Caco-2 (cell line): ENCODE measurements around the gene CIBAR2. TPM values are rescaled to one million over a fixed set of nuclear protein-coding genes. Genes with fewer than 3 reads are reported as not detected.

ENCODE experiments used
- BruUV-seq: library from RNA; stranded (reverse); fragments of 400-500 nt; replicated peaks from 2 replicates; lab custom pipeline; 2021; lab: Mats Ljungman, UMichigan
- CTCF ChIA-PET: fragments of 300-600 bp; sonication (Branson Sonifier 250); formaldehyde crosslinking; loops from one replicate; lab custom pipeline; 2022; ENCODE audit warnings: antibody characterized with exemption; lab: Charles Lee
- POLR2A ChIA-PET: fragments of 300-600 bp; sonication (Branson Sonifier 250); formaldehyde crosslinking; loops from one replicate; lab custom pipeline; 2022; ENCODE audit warnings: antibody characterized with exemption; lab: Charles Lee
- DNase-seq, 2 experiments: peaks; one replicate each; pipeline versions ENCODE4 v3.0.0 to v3.0.0-alpha.2; 2020 to 2022
- H3K27me3 ChIP-seq: replicated peaks from 2 replicates; pipeline ENCODE4 v1.6.0; 2011; ENCODE audit warnings: low read length; ENCODE audit not compliant: control insufficient read depth, insufficient read depth
- H3K36me3 ChIP-seq: 2 replicates; pipeline ENCODE4 v1.5.1; 2011; ENCODE audit warnings: low read length; ENCODE audit not compliant: control insufficient read depth, insufficient read depth
- H3K4me1 ChIP-seq: fragments of 250-450 bp; sonication (Bioruptor Pico); 2 replicates; pipeline ENCODE4 v1.5.1; 2020; ENCODE audit warnings: mild to moderate bottlenecking
- H3K4me3 ChIP-seq: 2 replicates; pipeline ENCODE4 v1.5.1; 2011; ENCODE audit warnings: low read depth, mild to moderate bottlenecking, control low read depth, low read length
- H3K9me3 ChIP-seq: fragments of 250-450 bp; sonication (Bioruptor Pico); 2 replicates; pipeline ENCODE4 v1.5.1; 2020; ENCODE audit warnings: mild to moderate bottlenecking, moderate library complexity
- H3K27ac Mint-ChIP-seq: one replicate; pipeline ENCODE4 v1.8.0; 2022; ENCODE audit warnings: mixed read lengths; ENCODE audit not compliant: unreplicated experiment
- H3K27me3 Mint-ChIP-seq: one replicate; pipeline ENCODE4 v1.8.0; 2022; ENCODE audit warnings: mixed read lengths; ENCODE audit not compliant: insufficient read depth, unreplicated experiment
- H3K36me3 Mint-ChIP-seq: one replicate; pipeline ENCODE4 v1.8.0; 2022; ENCODE audit warnings: mild to moderate bottlenecking, mixed read lengths; ENCODE audit not compliant: insufficient read depth, unreplicated experiment
- H3K4me1 Mint-ChIP-seq: one replicate; pipeline ENCODE4 v1.8.0; 2022; ENCODE audit warnings: low read depth, mixed read lengths; ENCODE audit not compliant: unreplicated experiment
- H3K4me3 Mint-ChIP-seq: one replicate; pipeline ENCODE4 v1.8.0; 2022; ENCODE audit warnings: mild to moderate bottlenecking, moderate library complexity, mixed read lengths; ENCODE audit not compliant: unreplicated experiment
- H3K9me3 Mint-ChIP-seq: one replicate; pipeline ENCODE4 v1.8.0; 2022; ENCODE audit warnings: mixed read lengths; ENCODE audit not compliant: unreplicated experiment
- CTCF ChIP-seq, 2 experiments: fragments of 200-600 bp in 1 of 2; IDR thresholded peaks; 1 replicate in 1 of 2; 2 replicates in 1 of 2; pipeline versions ENCODE4 v1.5.1 to v1.8.0; 2011 to 2022; ENCODE audit warnings: antibody characterized with exemption in 1 of 2, control low read depth in 1 of 2, inconsistent platforms in 1 of 2, low read depth in 1 of 2, low read length in 1 of 2, mild to moderate bottlenecking in 1 of 2, moderate library complexity in 1 of 2; ENCODE audit not compliant: insufficient read depth in 1 of 2, severe bottlenecking in 1 of 2, unreplicated experiment in 1 of 2
- intact Hi-C: fragments of 100-400 bp; cut with micrococcal nuclease; formaldehyde crosslinking; loops from one replicate; pipeline ENCODE4 v1.10.0; 2022; ENCODE audit not compliant: unreplicated experiment
- total RNA-seq: library from RNA; stranded (reverse); gene quantifications from 2 replicates; pipeline ENCODE4 v1.2.3, GENCODE V29; 2022

Gene CIBAR2
- total RNA-seq, 1 experiment from 2014 or later: not detected

GRCh38 chr16:85150331-85150940 is 38.2 kb upstream of the CIBAR2 start:
- Mint-ChIP-seq H3K27me3 (peaks cover 7% of the 10 kb centered on the region), H3K36me3 (no peaks in the 10 kb centered on the region), H3K4me1 (no peaks in the 10 kb centered on the region), H3K9me3 (no peaks in the 10 kb centered on the region), H3K4me3 (no peak overlapping the region), H3K27ac (no peak overlapping the region)
- H3K9me3 ChIP-seq: no peaks in the 10 kb centered on the region
- no peak for TF ChIP-seq CTCF (IDR thresholded peaks at IDR 0.05; ENCODE audit: insufficient read depth in 1 of 2, low read depth in 1 of 2, low read length in 1 of 2, severe bottlenecking in 1 of 2, unreplicated experiment in 1 of 2)
- ChIA-PET POLR2A (no interaction called here), CTCF (no interaction called here)
- H3K4me3 ChIP-seq: no peak overlapping the region
- DNase-seq: no peak
- BruUV-seq: no TSS peak
- no peaks in the 10 kb centered on the region for H3K27me3 ChIP-seq
- H3K36me3 ChIP-seq: no peaks in the 10 kb centered on the region
- H3K4me1 ChIP-seq: peaks cover 5% of the 10 kb centered on the region; the same call in 1 of the 2 replicates
- intact Hi-C loops: no loop called here

DNA sequence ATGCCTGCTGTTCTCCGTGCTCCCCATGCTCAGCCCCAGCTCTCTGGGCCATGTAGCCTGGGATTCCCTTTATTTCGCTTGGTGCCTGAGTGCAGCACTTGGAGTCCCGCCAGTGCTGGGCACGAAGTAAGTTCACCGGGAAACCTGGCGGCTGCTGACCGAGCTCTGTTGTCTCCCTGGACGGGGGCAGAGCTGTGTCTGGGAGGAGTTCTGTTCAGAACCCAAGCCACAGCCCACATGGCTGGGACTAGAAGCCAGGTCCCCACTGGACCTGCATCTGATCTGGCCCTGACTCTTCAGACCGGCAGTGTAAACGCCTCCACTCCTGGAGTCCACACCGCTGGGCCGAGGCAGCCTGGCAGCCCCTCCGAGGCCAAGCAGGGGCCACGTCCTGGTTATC is 37.5 kb upstream of the CIBAR2 start:
- no peaks in the 10 kb centered on the region for H3K4me1 Mint-ChIP-seq
- H3K36me3 Mint-ChIP-seq: no peaks in the 10 kb centered on the region
- CTCF ChIA-PET: interaction anchor here (1.2 kb wide), 1 partner anchor 35 kb away, joined by 3 read pairs; no protein-coding TSS in a partner anchor
- H3K9me3 ChIP-seq: no peaks in the 10 kb centered on the region
- peaks cover 7% of the 10 kb centered on the region for H3K27me3 Mint-ChIP-seq
- H3K4me1 ChIP-seq: peaks cover 5% of the 10 kb centered on the region; the same call in 1 of the 2 replicates
- H3K36me3 ChIP-seq: no peaks in the 10 kb centered on the region
- H3K27me3 ChIP-seq: no peaks in the 10 kb centered on the region
- BruUV-seq: no TSS peak
- no peaks in the 10 kb centered on the region for H3K9me3 Mint-ChIP-seq
- DNase-seq: no peak
- POLR2A ChIA-PET: interaction anchor here (0.5 kb wide), 1 partner anchor 462 kb away, joined by 5 read pairs; no protein-coding TSS in a partner anchor
- no peak overlapping the region for H3K4me3 ChIP-seq
- no peak for TF ChIP-seq CTCF (IDR thresholded peaks at IDR 0.05; ENCODE audit: insufficient read depth in 1 of 2, low read depth in 1 of 2, low read length in 1 of 2, severe bottlenecking in 1 of 2, unreplicated experiment in 1 of 2)
- no peak overlapping the region for H3K4me3 Mint-ChIP-seq
- H3K27ac Mint-ChIP-seq: no peak overlapping the region
- intact Hi-C loops: no loop called here

GRCh38 chr16:85148931-85149330 is 36.7 kb upstream of the CIBAR2 start:
- no peak overlapping the region for H3K27ac Mint-ChIP-seq
- CTCF ChIA-PET: interaction anchor here (1.2 kb wide), 1 partner anchor 34 kb away, joined by 3 read pairs; no protein-coding TSS in a partner anchor

More at GRCh38 chr16:85148931-85149330, 36.7 kb upstream of the CIBAR2 start:
- H3K4me3 Mint-ChIP-seq: no peak overlapping the region
- BruUV-seq: no TSS peak
- peaks cover 7% of the 10 kb centered on the region for H3K27me3 Mint-ChIP-seq
- no peak overlapping the region for H3K4me3 ChIP-seq
- no peaks in the 10 kb centered on the region for H3K9me3 ChIP-seq
- no peak for TF ChIP-seq CTCF (IDR thresholded peaks at IDR 0.05; ENCODE audit: insufficient read depth in 1 of 2, low read depth in 1 of 2, low read length in 1 of 2, severe bottlenecking in 1 of 2, unreplicated experiment in 1 of 2)
- H3K36me3 ChIP-seq: no peaks in the 10 kb centered on the region
- no peaks in the 10 kb centered on the region for H3K4me1 Mint-ChIP-seq
- peaks cover 5% of the 10 kb centered on the region; the same call in 1 of the 2 replicates for H3K4me1 ChIP-seq
- H3K36me3 Mint-ChIP-seq: no peaks in the 10 kb centered on the region
- no peaks in the 10 kb centered on the region for H3K27me3 ChIP-seq
- no peak for DNase-seq
- POLR2A ChIA-PET: no interaction called here
- intact Hi-C loops: no loop called here
- H3K9me3 Mint-ChIP-seq: no peaks in the 10 kb centered on the region
